GM23338 (cell line): ENCODE data around the gene COL4A2. TPM values are rescaled to one million over a fixed set of nuclear protein-coding genes. Genes with fewer than 3 reads are reported as not detected.

ENCODE experiments used
- ATAC-seq: fragments of 200-7000 bp; cut with Tn5 transposase; 3 replicates; pipeline ENCODE4 v1.9.1; 2020
- DNase-seq: peaks from one replicate; pipeline ENCODE4 v3.0.0-alpha.2; 2015; ENCODE audit warnings: low spot score
- H2AFZ ChIP-seq: fragments of 200-600 bp; sonication (generic); 2 replicates; pipeline ENCODE4 v1.8.0; 2016; ENCODE audit warnings: antibody characterized with exemption, mild to moderate bottlenecking, moderate library complexity
- H3F3A ChIP-seq: fragments of 200-600 bp; sonication (generic); replicated peaks from 2 replicates; pipeline ENCODE4 v1.8.0; 2017; ENCODE audit warnings: antibody characterized with exemption, mixed run types, low read depth
- H3K27ac ChIP-seq: fragments of 200-600 bp; sonication (generic); 2 replicates; pipeline ENCODE4 v1.6.1; 2016; ENCODE audit warnings: low read depth
- H3K27me3 ChIP-seq: fragments of 200-600 bp; sonication (generic); 2 replicates; pipeline ENCODE4 v1.8.0; 2016; ENCODE audit warnings: mild to moderate bottlenecking, mixed run types, moderate library complexity; ENCODE audit not compliant: insufficient read depth
- H3K36me3 ChIP-seq: fragments of 200-600 bp; sonication (generic); 2 replicates; pipeline ENCODE4 v1.8.0; 2016; ENCODE audit warnings: mild to moderate bottlenecking; ENCODE audit not compliant: insufficient read depth
- H3K4me1 ChIP-seq: fragments of 200-600 bp; sonication (generic); 2 replicates; pipeline ENCODE4 v1.8.0; 2016; ENCODE audit warnings: mild to moderate bottlenecking, moderate library complexity; ENCODE audit not compliant: insufficient read depth
- H3K4me2 ChIP-seq: fragments of 200-600 bp; sonication (generic); 2 replicates; pipeline ENCODE4 v1.7.1; 2017; ENCODE audit warnings: mixed run types
- H3K4me3 ChIP-seq: fragments of 200-600 bp; sonication (generic); 2 replicates; pipeline ENCODE4 v1.6.1; 2016; ENCODE audit warnings: mixed run types
- H3K79me2 ChIP-seq: fragments of 200-600 bp; sonication (generic); replicated peaks from 2 replicates; pipeline ENCODE4 v1.8.0; 2017; ENCODE audit warnings: mild to moderate bottlenecking; ENCODE audit not compliant: insufficient read depth
- H3K9me2 ChIP-seq: fragments of 200-600 bp; sonication (generic); 2 replicates; pipeline ENCODE4 v1.8.0; 2017; ENCODE audit not compliant: insufficient read depth
- H4K20me1 ChIP-seq: fragments of 200-600 bp; sonication (generic); replicated peaks from 2 replicates; pipeline ENCODE4 v1.8.0; 2017; ENCODE audit warnings: mild to moderate bottlenecking; ENCODE audit not compliant: insufficient read depth
- H3K27ac Mint-ChIP-seq: 2 replicates; pipeline ENCODE4 v1.8.0; 2020; ENCODE audit warnings: inconsistent platforms, mild to moderate bottlenecking, moderate library complexity, mixed read lengths
- H3K27me3 Mint-ChIP-seq: 3 replicates; pipeline ENCODE4 v1.8.0; 2022; ENCODE audit warnings: low read depth, mild to moderate bottlenecking, moderate library complexity, mixed read lengths, inconsistent platforms; ENCODE audit not compliant: insufficient read depth, poor library complexity
- H3K36me3 Mint-ChIP-seq: 3 replicates; pipeline ENCODE4 v1.8.0; 2021; ENCODE audit warnings: low read depth, mild to moderate bottlenecking, inconsistent platforms, moderate library complexity, mixed read lengths
- H3K4me1 Mint-ChIP-seq: 3 replicates; pipeline ENCODE4 v1.8.0; 2020; ENCODE audit warnings: mild to moderate bottlenecking, inconsistent platforms, mixed read lengths
- H3K4me3 Mint-ChIP-seq: 3 replicates; pipeline ENCODE4 v1.8.0; 2021; ENCODE audit warnings: moderate library complexity, mild to moderate bottlenecking, inconsistent platforms, mixed read lengths
- H3K9me3 Mint-ChIP-seq: 3 replicates; pipeline ENCODE4 v1.8.0; 2020; ENCODE audit warnings: moderate library complexity, mild to moderate bottlenecking, inconsistent platforms, mixed read lengths
- CREB1 ChIP-seq: fragments of 250-450 bp; sonication (Bioruptor Pico); IDR thresholded peaks from 2 replicates; pipeline ENCODE4 v1.5.0; 2020; ENCODE audit warnings: low read depth, mild to moderate bottlenecking, moderate library complexity
- EZH2 ChIP-seq: fragments of 200-600 bp; sonication (generic); IDR thresholded peaks from one replicate; pipeline ENCODE4 v1.8.0; 2017; ENCODE audit warnings: antibody characterized with exemption, mild to moderate bottlenecking, low read depth; ENCODE audit not compliant: unreplicated experiment
- EZH2phosphoT487 ChIP-seq: fragments of 200-600 bp; sonication (generic); IDR thresholded peaks from one replicate; pipeline ENCODE4 v1.8.1; 2018; ENCODE audit warnings: antibody characterized with exemption; ENCODE audit not compliant: unreplicated experiment
- JUNB ChIP-seq: IDR thresholded peaks from one replicate; pipeline ENCODE4 v1.6.1; 2016; ENCODE audit warnings: antibody characterized with exemption; ENCODE audit not compliant: unreplicated experiment
- NANOG ChIP-seq: IDR thresholded peaks from 2 replicates; pipeline ENCODE4 v1.6.1; 2016; ENCODE audit warnings: antibody characterized with exemption, borderline replicate concordance
- POLR2AphosphoS5 ChIP-seq: IDR thresholded peaks from 2 replicates; pipeline ENCODE4 v1.6.1; 2016; ENCODE audit warnings: antibody characterized with exemption, low read depth
- STAT1 ChIP-seq: IDR thresholded peaks from one replicate; pipeline ENCODE4 v1.6.1; 2016; ENCODE audit warnings: antibody characterized with exemption; ENCODE audit not compliant: unreplicated experiment
- ZNF114 ChIP-seq: fragments of 250-450 bp; sonication (Bioruptor Pico); IDR thresholded peaks from 2 replicates; pipeline ENCODE4 v1.5.0; 2020; ENCODE audit warnings: mild to moderate bottlenecking, moderate library complexity
- ZNF462 ChIP-seq: fragments of 250-450 bp; sonication (Bioruptor Pico); IDR thresholded peaks from 2 replicates; pipeline ENCODE4 v1.5.0; 2020; ENCODE audit warnings: mild to moderate bottlenecking, moderate library complexity
- polyA plus RNA-seq: library from polyadenylated mRNA; unstranded; fragments of >200 nt; fragmentation: Nextera tagmentation; extraction: Ambion mirVana; gene quantifications from 2 replicates; pipeline ENCODE4 v1.2.1, GENCODE V29; 2016
- total RNA-seq: library from RNA; depleted of rRNA; stranded (reverse); fragments of >200 nt; shearing (Covaris generic); gene quantifications from 2 replicates; pipeline ENCODE4 v1.2.3, GENCODE V29; 2014
- TF ChIP-seq, protein P1 (sequence below): IDR thresholded peaks from 2 replicates; pipeline ENCODE4 v1.6.1; 2016; ENCODE audit warnings: antibody characterized with exemption

Gene COL4A2
- total and polyA plus RNA-seq, 2 experiments from 2014 or later = 37.4 to 131 TPM

DNA sequence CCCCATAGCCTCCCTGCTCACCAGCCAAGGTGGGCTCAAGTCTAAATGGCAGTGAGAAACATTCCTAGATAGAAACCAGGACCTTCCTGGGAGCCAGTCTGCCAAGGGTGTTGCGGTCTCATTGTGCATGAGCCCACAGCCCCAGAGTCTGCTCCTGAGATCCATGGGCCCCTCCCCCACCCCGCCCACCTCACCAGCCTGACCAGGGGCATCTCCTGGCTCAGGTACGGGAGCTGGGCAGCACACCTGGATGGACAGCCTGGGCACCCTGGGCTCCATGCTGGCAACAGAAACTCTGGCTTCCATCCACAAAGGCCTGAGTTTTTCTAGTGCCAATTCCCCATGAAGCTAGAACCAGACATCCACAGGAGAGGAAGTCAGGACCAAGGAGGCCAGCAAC is 188.8 kb downstream of the COL4A2 start:
- no peaks in the 10 kb centered on the region for H3K9me2 ChIP-seq

GRCh38 chr13:110496281-110496680 is 189.2 kb downstream of the COL4A2 start:
- no peak overlapping the region for H3K4me2 ChIP-seq
- no peak overlapping the region for H2AFZ ChIP-seq
- TF ChIP-seq JUNB = no peak
- no peak for TF ChIP-seq STAT1
- no peak overlapping the region for H3K4me3 ChIP-seq
- H3F3A ChIP-seq = no peaks in the 10 kb centered on the region
- ATAC-seq (no peak), DNase-seq (no peak)
- no peaks in the 10 kb centered on the region for H3K79me2 ChIP-seq
- no peak overlapping the region for H3K27ac ChIP-seq
- peaks cover 8% of the 10 kb centered on the region for H3K27me3 Mint-ChIP-seq
- H3K27ac Mint-ChIP-seq = no peak overlapping the region
- H3K27me3 ChIP-seq = no peaks in the 10 kb centered on the region
- no peaks in the 10 kb centered on the region for H3K4me1 Mint-ChIP-seq
- no peaks in the 10 kb centered on the region for H3K36me3 ChIP-seq
- H3K36me3 Mint-ChIP-seq = peaks cover 62% of the 10 kb centered on the region
- H3K9me3 Mint-ChIP-seq = peaks cover 6% of the 10 kb centered on the region
- no peaks in the 10 kb centered on the region for H3K9me2 ChIP-seq
- no peaks in the 10 kb centered on the region for H3K4me1 ChIP-seq
- no peak overlapping the region for H3K4me3 Mint-ChIP-seq
- H4K20me1 ChIP-seq = 0 out of 2 replicates have a peak, but pooled peaks cover 2% of the 10 kb centered on the region

More for the DNA sequence above, 188.8 kb downstream of the COL4A2 start:
- Histone ChIP-seq H2AFZ (no peak overlapping the region), H3K36me3 (no peaks in the 10 kb centered on the region), H3K4me3 (no peak overlapping the region), H3K4me2 (no peak overlapping the region), H4K20me1 (0 out of 2 replicates have a peak, but pooled peaks cover 2% of the 10 kb centered on the region), H3K4me1 (no peaks in the 10 kb centered on the region), H3K27ac (no peak overlapping the region), H3K27me3 (no peaks in the 10 kb centered on the region), H3K79me2 (no peaks in the 10 kb centered on the region), H3F3A (no peaks in the 10 kb centered on the region)
- no peak for DNase-seq
- ATAC-seq = no peak
- no peak for TF ChIP-seq JUNB
- TF ChIP-seq CREB1 (CRISPR knock-in tag) = no peak
- no peak for TF ChIP-seq ZNF114
- Mint-ChIP-seq H3K9me3 (peaks cover 6% of the 10 kb centered on the region), H3K27ac (no peak overlapping the region), H3K4me1 (no peaks in the 10 kb centered on the region), H3K36me3 (peaks cover 60% of the 10 kb centered on the region), H3K4me3 (no peak overlapping the region), H3K27me3 (peaks cover 8% of the 10 kb centered on the region)

DNA sequence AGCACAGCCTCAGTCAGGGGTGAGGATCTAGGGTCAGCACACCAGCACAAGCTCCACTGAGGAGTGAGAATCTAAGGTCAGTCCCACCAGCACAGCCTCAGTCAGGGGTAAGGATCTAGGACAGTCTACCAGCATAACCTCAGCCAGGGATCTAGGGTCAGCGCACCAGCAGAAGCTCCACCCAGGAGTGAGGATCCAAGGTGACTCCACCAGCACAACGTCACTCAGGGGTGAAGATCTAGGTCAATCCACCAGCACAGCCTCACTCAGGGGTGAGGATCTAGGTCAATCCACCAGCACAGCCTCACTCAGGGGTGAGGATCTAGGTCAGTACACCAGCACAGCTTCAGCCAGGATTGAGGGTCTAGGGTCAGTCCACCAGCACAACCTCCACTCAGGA is 189.9 kb downstream of the COL4A2 start:
- no peaks in the 10 kb centered on the region for H3F3A ChIP-seq
- H3K27ac Mint-ChIP-seq = no peak overlapping the region
- H3K4me1 Mint-ChIP-seq = no peaks in the 10 kb centered on the region
- no peaks in the 10 kb centered on the region for H3K36me3 ChIP-seq
- DNase-seq (no peak), ATAC-seq (no peak)
- no peaks in the 10 kb centered on the region for H3K9me2 ChIP-seq
- H3K27ac ChIP-seq = no peak overlapping the region
- 0 out of 2 replicates have a peak, but pooled peaks cover 2% of the 10 kb centered on the region for H4K20me1 ChIP-seq
- H3K27me3 Mint-ChIP-seq = peaks cover 8% of the 10 kb centered on the region
- no peak overlapping the region for H3K4me3 ChIP-seq
- H3K4me3 Mint-ChIP-seq = no peak overlapping the region
- H3K36me3 Mint-ChIP-seq = peaks cover 66% of the 10 kb centered on the region
- H3K4me2 ChIP-seq = no peak overlapping the region
- H3K9me3 Mint-ChIP-seq = peaks cover 6% of the 10 kb centered on the region
- no peaks in the 10 kb centered on the region for H3K27me3 ChIP-seq
- H3K4me1 ChIP-seq = no peaks in the 10 kb centered on the region
- H2AFZ ChIP-seq = no peak overlapping the region
- no peaks in the 10 kb centered on the region for H3K79me2 ChIP-seq
- TF ChIP-seq EZH2 (no peak), POLR2AphosphoS5 (no peak), NANOG (no peak), EZH2phosphoT487 (no peak), ZNF462 (CRISPR knock-in tag) (no peak), STAT1 (no peak)
- TF ChIP-seq, protein P1, sequence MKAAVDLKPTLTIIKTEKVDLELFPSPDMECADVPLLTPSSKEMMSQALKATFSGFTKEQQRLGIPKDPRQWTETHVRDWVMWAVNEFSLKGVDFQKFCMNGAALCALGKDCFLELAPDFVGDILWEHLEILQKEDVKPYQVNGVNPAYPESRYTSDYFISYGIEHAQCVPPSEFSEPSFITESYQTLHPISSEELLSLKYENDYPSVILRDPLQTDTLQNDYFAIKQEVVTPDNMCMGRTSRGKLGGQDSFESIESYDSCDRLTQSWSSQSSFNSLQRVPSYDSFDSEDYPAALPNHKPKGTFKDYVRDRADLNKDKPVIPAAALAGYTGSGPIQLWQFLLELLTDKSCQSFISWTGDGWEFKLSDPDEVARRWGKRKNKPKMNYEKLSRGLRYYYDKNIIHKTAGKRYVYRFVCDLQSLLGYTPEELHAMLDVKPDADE = no peak
